ENCODE data around the gene GAPDHS.

The GAPDHS gene

GRCh38 chr19:35562776-35563175, 29.5 kb downstream of the GAPDHS start:
- no peak overlapping the region for H3K4me3 ChIP-seq (ENCODE audit: low read depth, low read length)
- TF ChIP-seq, protein P1, sequence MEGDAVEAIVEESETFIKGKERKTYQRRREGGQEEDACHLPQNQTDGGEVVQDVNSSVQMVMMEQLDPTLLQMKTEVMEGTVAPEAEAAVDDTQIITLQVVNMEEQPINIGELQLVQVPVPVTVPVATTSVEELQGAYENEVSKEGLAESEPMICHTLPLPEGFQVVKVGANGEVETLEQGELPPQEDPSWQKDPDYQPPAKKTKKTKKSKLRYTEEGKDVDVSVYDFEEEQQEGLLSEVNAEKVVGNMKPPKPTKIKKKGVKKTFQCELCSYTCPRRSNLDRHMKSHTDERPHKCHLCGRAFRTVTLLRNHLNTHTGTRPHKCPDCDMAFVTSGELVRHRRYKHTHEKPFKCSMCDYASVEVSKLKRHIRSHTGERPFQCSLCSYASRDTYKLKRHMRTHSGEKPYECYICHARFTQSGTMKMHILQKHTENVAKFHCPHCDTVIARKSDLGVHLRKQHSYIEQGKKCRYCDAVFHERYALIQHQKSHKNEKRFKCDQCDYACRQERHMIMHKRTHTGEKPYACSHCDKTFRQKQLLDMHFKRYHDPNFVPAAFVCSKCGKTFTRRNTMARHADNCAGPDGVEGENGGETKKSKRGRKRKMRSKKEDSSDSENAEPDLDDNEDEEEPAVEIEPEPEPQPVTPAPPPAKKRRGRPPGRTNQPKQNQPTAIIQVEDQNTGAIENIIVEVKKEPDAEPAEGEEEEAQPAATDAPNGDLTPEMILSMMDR (IDR thresholded peaks at IDR 0.05; ENCODE audit: low read depth, low read length): no peak

DNA sequence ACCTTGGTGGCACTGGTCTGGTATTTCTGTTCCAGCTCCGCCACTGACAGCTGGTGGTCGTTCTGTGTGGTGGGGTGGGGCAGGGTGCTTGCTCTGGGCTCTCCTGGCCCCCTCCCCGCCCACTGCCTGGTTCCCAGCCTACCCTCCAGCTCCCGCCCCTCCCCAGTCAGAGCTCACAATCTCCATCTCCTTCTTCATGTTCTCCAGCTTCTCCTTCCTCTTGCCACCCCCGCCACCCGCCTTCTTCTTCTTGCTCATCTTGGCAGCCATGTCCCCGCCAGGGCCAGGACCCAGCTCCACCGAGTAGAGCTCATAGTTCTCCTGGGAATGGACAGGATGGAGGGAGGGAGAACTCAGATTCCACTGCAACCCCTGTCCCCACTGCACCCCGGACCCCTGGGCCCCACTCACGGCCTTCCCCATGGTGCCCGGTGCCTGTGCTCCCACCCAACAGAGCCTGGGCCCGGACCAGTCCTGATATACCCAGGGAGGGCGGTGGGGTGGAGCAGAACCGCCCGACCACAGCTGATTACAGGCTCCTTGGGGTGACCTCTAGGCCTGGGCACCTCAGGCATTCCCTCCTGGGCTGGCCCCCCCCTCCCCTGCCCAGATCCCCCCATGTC, 30.1 kb downstream of the GAPDHS start, which contains the start of gene ATP4A:
ATP4A (minus strand) TSS at position 452 of the 623 bp plus-strand sequence; CDS start at position 423, 29 bp downstream.
- no peak within 1 kb of the TSS for H3K4me3 ChIP-seq (ENCODE audit: low read depth, low read length)
- TF ChIP-seq, protein P1 (IDR thresholded peaks at IDR 0.05; ENCODE audit: low read depth, low read length): no peak

DNA sequence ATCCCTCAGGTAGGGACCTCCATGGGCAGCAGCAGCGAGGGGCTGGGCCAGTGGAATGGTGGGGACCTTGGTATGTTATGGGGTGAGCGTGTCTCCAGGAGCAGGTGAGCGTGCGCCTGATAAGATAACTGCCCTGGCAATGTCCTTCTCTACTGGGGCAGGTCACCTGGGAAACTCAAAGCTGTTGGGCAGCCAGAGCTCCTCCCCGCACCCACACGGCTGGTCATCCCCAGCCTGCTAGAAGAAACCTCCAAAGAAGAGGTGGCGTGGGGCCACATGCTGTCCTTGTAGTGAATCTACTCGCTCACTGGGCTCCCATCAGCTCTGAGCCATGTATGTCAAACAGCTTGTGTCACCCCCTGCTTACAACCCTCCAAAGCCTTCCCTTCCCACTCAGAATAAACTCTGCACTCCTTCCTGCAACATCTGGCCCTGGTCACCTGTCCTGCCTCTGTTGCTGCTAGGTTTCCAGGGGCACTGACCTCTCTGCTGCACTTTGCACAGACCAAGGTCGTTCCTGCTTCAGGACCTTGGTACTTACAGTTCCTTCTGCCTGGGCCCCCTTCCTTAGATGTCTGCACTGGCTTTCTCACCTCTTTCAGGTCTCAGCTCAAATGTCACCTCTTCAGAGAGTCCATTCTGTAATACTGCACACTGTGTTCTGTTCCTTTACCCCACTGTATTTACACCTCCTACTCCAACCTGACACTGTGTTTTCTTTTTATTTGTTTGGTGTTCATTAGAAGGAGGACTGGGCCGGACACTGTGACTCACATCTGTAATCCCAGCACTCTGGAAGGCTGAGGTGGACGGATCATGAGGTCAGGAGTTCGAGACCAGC, 32.0 kb downstream of the GAPDHS start:
- TF ChIP-seq, protein P1 (IDR thresholded peaks at IDR 0.05; ENCODE audit: low read depth, low read length): no peak
- no peak overlapping the region for H3K4me3 ChIP-seq (ENCODE audit: low read depth, low read length)

- H3K4me3 ChIP-seq (ENCODE audit: low read depth, low read length): no peak overlapping the region
- TF ChIP-seq, protein P1 (IDR thresholded peaks at IDR 0.05; ENCODE audit: low read depth, low read length): no peak
These were observed 33.5 kb downstream of the GAPDHS start for GRCh38 chr19:35566738-35567137.

DNA sequence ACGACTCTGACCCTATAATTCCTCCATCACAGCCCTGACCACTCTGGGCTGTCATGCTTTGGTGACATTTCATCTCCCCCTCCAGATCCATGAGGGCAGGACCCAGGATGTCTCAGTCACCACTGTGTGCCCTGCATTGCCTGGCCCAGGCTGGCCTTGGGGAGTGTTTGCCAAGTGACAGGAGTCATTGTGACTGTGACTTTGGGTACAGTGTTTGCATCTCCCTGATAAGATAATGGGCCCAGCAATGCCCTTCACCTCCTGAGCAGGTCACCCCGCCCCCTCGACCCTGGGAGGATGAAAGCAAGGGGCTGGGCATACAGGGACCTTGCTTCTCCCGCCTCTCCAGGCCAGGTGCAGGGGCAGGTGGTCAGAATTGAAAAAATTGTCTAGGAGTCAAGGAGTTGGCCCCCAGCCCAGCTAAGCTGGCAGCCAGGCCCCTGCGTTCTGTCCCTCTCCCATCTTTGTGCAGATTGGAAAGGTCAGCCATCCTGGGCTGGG, 36.1 kb downstream of the GAPDHS start:
- TF ChIP-seq, protein P1 (IDR thresholded peaks at IDR 0.05; ENCODE audit: low read depth, low read length): no peak
- H3K4me3 ChIP-seq (ENCODE audit: low read depth, low read length): no peak overlapping the region

GRCh38 chr19:35571406-35571965, 38.2 kb downstream of the GAPDHS start:
- H3K4me3 ChIP-seq (ENCODE audit: low read depth, low read length): no peak overlapping the region
- TF ChIP-seq, protein P1 (IDR thresholded peaks at IDR 0.05; ENCODE audit: low read depth, low read length): no peak

Measured in WI38 (cell line).